Activated naive CD4-positive, alpha-beta T cell treated with anti-CD3 and anti-CD28 coated beads, Interleukin-2, amount 50 U/mL, for 16 hours (primary cell): Measurements from ENCODE around the gene DTHD1.

Experiments used
- DNase-seq: peaks from one replicate; pipeline ENCODE4 v3.0.0-alpha.2; 2020

Gene DTHD1

GRCh38 chr4:36281384-36282106 lies at the start of gene DTHD1:
TSS of gene DTHD1 (plus strand) at chr4:36281616. CDS start at chr4:36281759, 143 bp downstream.
- no peak for DNase-seq

- DNase-seq: no peak
Observed at GRCh38 chr4:36233567-36234266, 47.7 kb upstream of the DTHD1 start.

- DNase-seq: no peak
Observed at GRCh38 chr4:36235306-36235705, 46.1 kb upstream of the DTHD1 start.

GRCh38 chr4:36236159-36236558 lies 45.3 kb upstream of the DTHD1 start:
- no peak for DNase-seq

GRCh38 chr4:36237366-36238313 lies 43.8 kb upstream of the DTHD1 start:
- no peak for DNase-seq

GRCh38 chr4:36241771-36242170 lies 39.6 kb upstream of the DTHD1 start:
- no peak for DNase-seq

GRCh38 chr4:36242629-36243354 lies 38.6 kb upstream of the DTHD1 start:
- no peak for DNase-seq

- peak; percentile 48 for DNase-seq
Observed at GRCh38 chr4:36243355-36244256, 37.8 kb upstream of the DTHD1 start.

GRCh38 chr4:36244257-36245082 lies 36.9 kb upstream of the DTHD1 start, which contains the start of gene ARAP2:
TSS of gene ARAP2 (minus strand) at chr4:36244514. CDS start at chr4:36229486, 15,028 bp downstream.
- peak; percentile 74 for DNase-seq

GRCh38 chr4:36249610-36250009 lies 31.8 kb upstream of the DTHD1 start:
- DNase-seq: no peak

- DNase-seq: no peak
Observed at GRCh38 chr4:36251983-36252382, 29.4 kb upstream of the DTHD1 start.

- DNase-seq: no peak
Observed at GRCh38 chr4:36254371-36254770, 27.0 kb upstream of the DTHD1 start.

GRCh38 chr4:36255577-36255976 lies 25.8 kb upstream of the DTHD1 start:
- peak; percentile 41 for DNase-seq

GRCh38 chr4:36256398-36256891 lies 25.0 kb upstream of the DTHD1 start:
- no peak for DNase-seq

GRCh38 chr4:36260731-36261130 lies 20.7 kb upstream of the DTHD1 start:
- DNase-seq: no peak

- no peak for DNase-seq
Observed at GRCh38 chr4:36264207-36264826, 17.1 kb upstream of the DTHD1 start.

GRCh38 chr4:36267486-36268268 lies 13.7 kb upstream of the DTHD1 start:
- no peak for DNase-seq

- DNase-seq: no peak
Observed at GRCh38 chr4:36269101-36269500, 12.3 kb upstream of the DTHD1 start.
